Mammary microvascular endothelial cell (primary cell): Measurements from ENCODE around the gene PDZRN4. TPM values are rescaled to one million over a fixed set of nuclear protein-coding genes. Genes with fewer than 3 reads are reported as not detected.

Experiments used
- total RNA-seq: library from RNA; depleted of rRNA; stranded (reverse); fragments of >200 nt; gene quantifications from 2 replicates; pipeline ENCODE4 v1.2.3, GENCODE V29; 2015

Gene PDZRN4
- not detected in 2 replicates for total RNA-seq

GRCh38 chr12:41188058-41188840, at the start of gene PDZRN4:
Gene PDZRN4, plus strand, starts transcription at chr12:41188320.

